ENCODE data around the gene EPHB6. TPM values are rescaled to one million over a fixed set of nuclear protein-coding genes. Genes with fewer than 3 reads are reported as not detected.

EPHB6 gene
- total RNA-seq, 1 donor from 2014 or later: 3.8 TPM

DNA sequence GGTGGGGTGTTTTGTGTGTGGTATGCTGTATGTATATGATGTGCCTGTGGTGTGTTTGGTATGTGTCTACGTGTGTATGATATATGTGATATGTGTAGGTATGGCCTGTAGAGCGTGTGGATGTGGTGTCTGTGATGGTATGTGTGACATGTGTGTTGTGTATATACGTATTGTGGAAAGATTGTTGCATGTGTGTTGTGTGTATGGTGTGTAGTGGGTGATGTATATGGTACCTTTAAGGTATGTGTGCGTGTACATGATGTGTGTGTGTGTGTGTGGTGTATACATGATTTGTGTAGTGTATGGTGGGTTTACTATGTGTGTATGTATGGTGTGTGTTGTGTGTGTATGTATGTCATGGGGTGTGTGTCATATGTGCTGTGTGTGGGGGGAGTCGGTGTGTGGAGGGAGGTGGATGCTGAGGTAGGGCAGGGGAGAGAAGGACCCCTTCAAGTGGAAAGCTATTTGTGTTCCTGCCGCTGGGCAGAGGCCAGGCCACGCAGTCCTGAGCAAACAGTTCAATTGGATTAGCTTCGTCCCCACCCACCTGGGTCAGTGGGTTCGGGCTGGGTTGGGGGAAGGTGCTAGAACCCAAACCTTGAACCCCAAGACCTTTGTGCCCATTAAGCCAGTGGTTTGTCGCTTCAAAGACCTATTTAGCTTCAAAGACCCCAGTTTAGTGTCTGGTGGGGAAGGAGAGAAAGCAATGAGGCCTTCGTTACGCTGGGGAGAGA is 32.6 kb downstream of the EPHB6 start:
- peaks cover 6% of the 10 kb centered on the region for H3K36me3 Mint-ChIP-seq (ENCODE audit: low read depth, unreplicated experiment)
- TF ChIP-seq, protein P1, sequence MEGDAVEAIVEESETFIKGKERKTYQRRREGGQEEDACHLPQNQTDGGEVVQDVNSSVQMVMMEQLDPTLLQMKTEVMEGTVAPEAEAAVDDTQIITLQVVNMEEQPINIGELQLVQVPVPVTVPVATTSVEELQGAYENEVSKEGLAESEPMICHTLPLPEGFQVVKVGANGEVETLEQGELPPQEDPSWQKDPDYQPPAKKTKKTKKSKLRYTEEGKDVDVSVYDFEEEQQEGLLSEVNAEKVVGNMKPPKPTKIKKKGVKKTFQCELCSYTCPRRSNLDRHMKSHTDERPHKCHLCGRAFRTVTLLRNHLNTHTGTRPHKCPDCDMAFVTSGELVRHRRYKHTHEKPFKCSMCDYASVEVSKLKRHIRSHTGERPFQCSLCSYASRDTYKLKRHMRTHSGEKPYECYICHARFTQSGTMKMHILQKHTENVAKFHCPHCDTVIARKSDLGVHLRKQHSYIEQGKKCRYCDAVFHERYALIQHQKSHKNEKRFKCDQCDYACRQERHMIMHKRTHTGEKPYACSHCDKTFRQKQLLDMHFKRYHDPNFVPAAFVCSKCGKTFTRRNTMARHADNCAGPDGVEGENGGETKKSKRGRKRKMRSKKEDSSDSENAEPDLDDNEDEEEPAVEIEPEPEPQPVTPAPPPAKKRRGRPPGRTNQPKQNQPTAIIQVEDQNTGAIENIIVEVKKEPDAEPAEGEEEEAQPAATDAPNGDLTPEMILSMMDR (IDR thresholded peaks at IDR 0.05; ENCODE audit: unreplicated experiment): no peak
- no peak for DNase-seq (ENCODE audit: low spot score)
- H3K4me3 Mint-ChIP-seq (ENCODE audit: unreplicated experiment): no peak overlapping the region
- H3K27me3 Mint-ChIP-seq (ENCODE audit: unreplicated experiment): peaks cover 17% of the 10 kb centered on the region
- H3K27ac Mint-ChIP-seq (ENCODE audit: unreplicated experiment): peak overlapping the region; percentile 2
- H3K4me1 Mint-ChIP-seq (ENCODE audit: unreplicated experiment): no peaks in the 10 kb centered on the region
- no peaks in the 10 kb centered on the region for H3K9me3 Mint-ChIP-seq (ENCODE audit: unreplicated experiment)

DNA sequence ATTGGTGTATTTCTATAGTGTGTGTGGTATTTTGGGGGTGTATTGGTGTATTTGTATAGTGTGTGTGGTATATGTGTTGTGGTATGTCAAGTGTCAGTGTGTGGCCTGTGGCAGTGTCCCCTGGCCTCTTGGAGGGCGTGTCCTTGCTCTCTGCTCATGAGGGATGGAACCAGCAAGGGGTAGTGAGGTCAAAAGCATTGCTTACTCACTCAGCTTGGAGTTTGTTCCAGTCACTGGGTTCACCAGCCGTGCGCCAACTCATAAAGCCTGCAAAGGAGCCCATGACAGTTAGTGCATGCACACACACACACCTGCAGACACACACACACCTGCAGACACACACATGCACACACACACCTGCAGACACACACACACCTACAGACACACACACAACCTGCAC is 34.9 kb downstream of the EPHB6 start:
- H3K4me1 Mint-ChIP-seq (ENCODE audit: unreplicated experiment): no peaks in the 10 kb centered on the region
- H3K4me3 Mint-ChIP-seq (ENCODE audit: unreplicated experiment): no peak overlapping the region
- TF ChIP-seq, protein P1 (IDR thresholded peaks at IDR 0.05; ENCODE audit: unreplicated experiment): no peak
- peaks cover 20% of the 10 kb centered on the region for H3K27me3 Mint-ChIP-seq (ENCODE audit: unreplicated experiment)
- H3K36me3 Mint-ChIP-seq (ENCODE audit: low read depth, unreplicated experiment): peaks cover 6% of the 10 kb centered on the region
- no peaks in the 10 kb centered on the region for H3K9me3 Mint-ChIP-seq (ENCODE audit: unreplicated experiment)
- DNase-seq (ENCODE audit: low spot score): no peak
- H3K27ac Mint-ChIP-seq (ENCODE audit: unreplicated experiment): no peak overlapping the region

DNA sequence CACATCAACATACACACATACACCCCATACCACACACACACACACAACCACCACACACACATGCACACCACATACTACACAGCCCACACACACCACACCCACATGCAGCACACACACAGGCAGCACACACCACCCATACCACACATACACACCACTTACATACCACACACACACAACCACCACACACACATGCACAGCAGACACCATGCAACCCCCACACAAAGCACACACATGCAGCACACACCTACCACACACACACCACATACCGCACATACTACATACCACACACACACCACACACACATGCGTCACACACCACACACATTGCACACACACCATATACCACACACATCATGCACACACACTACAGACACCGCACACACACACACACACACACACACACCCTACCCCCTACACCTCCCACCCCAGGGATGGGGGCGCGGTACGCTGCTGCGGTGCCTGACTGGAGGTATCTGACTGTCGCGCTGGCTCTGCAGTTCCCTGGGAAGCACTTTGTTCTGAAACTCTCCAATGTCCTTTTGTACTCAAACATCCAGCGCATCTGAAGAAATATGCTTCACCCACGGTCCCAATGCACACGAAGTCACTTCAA is 36.1 kb downstream of the EPHB6 start:
- Mint-ChIP-seq H3K27ac (ENCODE audit: unreplicated experiment) (peak overlapping the region; percentile 30), H3K36me3 (ENCODE audit: low read depth, unreplicated experiment) (peaks cover 6% of the 10 kb centered on the region), H3K27me3 (ENCODE audit: unreplicated experiment) (peaks cover 20% of the 10 kb centered on the region), H3K4me3 (ENCODE audit: unreplicated experiment) (peak overlapping the region; percentile 16), H3K4me1 (ENCODE audit: unreplicated experiment) (peaks cover 2% of the 10 kb centered on the region), H3K9me3 (ENCODE audit: unreplicated experiment) (no peaks in the 10 kb centered on the region)
- TF ChIP-seq, protein P1 (IDR thresholded peaks at IDR 0.05; ENCODE audit: unreplicated experiment): no peak
- DNase-seq (ENCODE audit: low spot score): no peak

DNA sequence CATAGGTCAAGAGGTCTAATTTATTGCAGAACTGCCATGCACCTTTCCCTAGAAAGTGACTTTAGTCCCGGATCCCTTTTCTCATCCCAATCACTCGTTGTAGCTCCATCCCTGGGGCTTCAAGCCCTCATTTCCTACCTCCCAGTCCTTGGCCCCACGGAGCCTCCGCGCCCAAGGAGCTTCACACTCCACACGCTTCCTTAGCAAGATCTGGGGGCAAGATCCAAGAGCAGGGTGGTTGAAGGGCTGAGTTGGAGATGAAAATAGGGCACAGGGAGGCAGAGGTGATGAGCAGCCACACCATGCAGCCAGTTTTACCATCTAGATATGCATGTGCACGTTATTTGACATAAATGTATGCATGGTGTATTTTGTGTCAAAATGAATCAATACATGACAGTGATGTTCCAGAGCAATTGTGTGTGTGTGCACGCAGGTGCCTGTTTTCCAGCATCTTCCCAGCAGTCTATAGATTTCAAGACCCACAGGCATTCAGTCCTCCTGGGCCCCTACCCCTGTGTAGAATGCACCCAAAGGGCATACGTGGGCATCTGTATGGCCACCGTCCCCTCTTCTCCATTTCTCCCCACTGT is 36.7 kb downstream of the EPHB6 start:
- DNase-seq (ENCODE audit: low spot score): no peak
- peaks cover 6% of the 10 kb centered on the region for H3K4me1 Mint-ChIP-seq (ENCODE audit: unreplicated experiment)
- TF ChIP-seq, protein P1 (IDR thresholded peaks at IDR 0.05; ENCODE audit: unreplicated experiment): no peak
- H3K27me3 Mint-ChIP-seq (ENCODE audit: unreplicated experiment): peaks cover 20% of the 10 kb centered on the region
- peaks cover 6% of the 10 kb centered on the region for H3K36me3 Mint-ChIP-seq (ENCODE audit: low read depth, unreplicated experiment)
- H3K27ac Mint-ChIP-seq (ENCODE audit: unreplicated experiment): peak overlapping the region; percentile 30
- H3K4me3 Mint-ChIP-seq (ENCODE audit: unreplicated experiment): no peak overlapping the region
- H3K9me3 Mint-ChIP-seq (ENCODE audit: unreplicated experiment): no peaks in the 10 kb centered on the region

DNA sequence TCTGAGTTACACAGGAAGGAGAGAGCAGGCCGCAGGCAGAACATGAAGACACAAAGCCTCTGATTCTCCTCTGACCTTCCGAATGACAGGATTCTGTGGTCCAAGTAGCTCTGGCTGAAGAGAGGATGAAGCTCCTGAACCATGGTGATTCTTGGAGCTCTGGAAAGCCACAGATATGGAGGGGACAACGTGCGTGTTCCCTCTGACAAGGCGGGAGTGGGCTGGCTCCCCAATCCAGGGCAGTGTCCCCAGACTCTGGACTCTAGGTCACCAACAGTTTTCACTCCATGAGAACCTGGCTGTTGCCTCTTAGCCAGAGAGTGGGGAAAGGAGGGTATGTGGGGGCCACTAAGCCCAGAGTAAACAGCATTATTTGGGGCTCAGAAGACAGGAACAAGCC is 38.1 kb downstream of the EPHB6 start:
- Mint-ChIP-seq H3K4me1 (ENCODE audit: unreplicated experiment) (peaks cover 6% of the 10 kb centered on the region), H3K27ac (ENCODE audit: unreplicated experiment) (no peak overlapping the region), H3K9me3 (ENCODE audit: unreplicated experiment) (no peaks in the 10 kb centered on the region), H3K4me3 (ENCODE audit: unreplicated experiment) (no peak overlapping the region), H3K27me3 (ENCODE audit: unreplicated experiment) (peaks cover 25% of the 10 kb centered on the region), H3K36me3 (ENCODE audit: low read depth, unreplicated experiment) (peaks cover 6% of the 10 kb centered on the region)
- TF ChIP-seq, protein P1 (IDR thresholded peaks at IDR 0.05; ENCODE audit: unreplicated experiment): no peak
- DNase-seq (ENCODE audit: low spot score): no peak
